ENCODE data around the gene RAB41.
A peak's percentile ranks its signal among the peaks of the same experiment; 100 is the strongest.
"Not testable (repeated sequence)": the region's sequence is repeated elsewhere in the genome, so short reads cannot be mapped to it uniquely, and the experiment has no call there.

The RAB41 gene

GRCh38 chrX:70281951-70282350 lies at the start of gene RAB41:
TSS of gene RAB41 (plus strand) at chrX:70282172. CDS start at chrX:70282218, 46 bp downstream.
- no peak for DNase-seq (ENCODE audit: low spot score)

GRCh38 chrX:70234355-70234754 lies 47.6 kb upstream of the RAB41 start, which contains the start of gene AWAT1:
TSS of gene AWAT1 (plus strand) at chrX:70234655. CDS start at chrX:70234696, 41 bp downstream.
- DNase-seq (ENCODE audit: low spot score): no peak

- no peak for DNase-seq (ENCODE audit: low spot score)
Measured at GRCh38 chrX:70240751-70241150, 41.2 kb upstream of the RAB41 start.

- DNase-seq (ENCODE audit: low spot score): no peak
Measured at GRCh38 chrX:70241501-70241900, 40.5 kb upstream of the RAB41 start.

GRCh38 chrX:70243601-70244000 lies 38.4 kb upstream of the RAB41 start:
- not testable (repeated sequence) for DNase-seq (ENCODE audit: low spot score)

GRCh38 chrX:70244881-70245280 lies 37.1 kb upstream of the RAB41 start:
- DNase-seq (ENCODE audit: low spot score): no peak

GRCh38 chrX:70247252-70247651 lies 34.7 kb upstream of the RAB41 start:
- no peak for DNase-seq (ENCODE audit: low spot score)

GRCh38 chrX:70252491-70252890 lies 29.5 kb upstream of the RAB41 start:
- DNase-seq (ENCODE audit: low spot score): no peak

- no peak for DNase-seq (ENCODE audit: low spot score)
Measured at GRCh38 chrX:70253377-70254062, 28.5 kb upstream of the RAB41 start.

- peak; percentile 1 for DNase-seq (ENCODE audit: low spot score)
Measured at GRCh38 chrX:70254063-70254400, 27.9 kb upstream of the RAB41 start.

GRCh38 chrX:70254909-70255308 lies 27.1 kb upstream of the RAB41 start:
- DNase-seq (ENCODE audit: low spot score): no peak

- no peak for DNase-seq (ENCODE audit: low spot score)
Measured at GRCh38 chrX:70255452-70255851, 26.5 kb upstream of the RAB41 start.

GRCh38 chrX:70257423-70258288 lies 24.3 kb upstream of the RAB41 start:
- DNase-seq (ENCODE audit: low spot score): no peak

GRCh38 chrX:70260104-70260503 lies 21.9 kb upstream of the RAB41 start, which contains the start of gene P2RY4:
TSS of gene P2RY4 (minus strand) at chrX:70260204. CDS start at chrX:70259624, 580 bp downstream.
- no peak for DNase-seq (ENCODE audit: low spot score)

GRCh38 chrX:70262952-70263567 lies 18.9 kb upstream of the RAB41 start:
- peak; percentile 26 for DNase-seq (ENCODE audit: low spot score)

GRCh38 chrX:70264784-70265183 lies 17.2 kb upstream of the RAB41 start:
- no peak for DNase-seq (ENCODE audit: low spot score)

- no peak for DNase-seq (ENCODE audit: low spot score)
Measured at GRCh38 chrX:70268034-70268433, 13.9 kb upstream of the RAB41 start, which contains the start of gene ARR3. TSS of gene ARR3 (plus strand) at chrX:70268334. CDS start at chrX:70269386, 1,052 bp downstream.

- not testable (repeated sequence) for DNase-seq (ENCODE audit: low spot score)
Measured at GRCh38 chrX:70274029-70274428, 7.9 kb upstream of the RAB41 start.

- DNase-seq (ENCODE audit: low spot score): no peak
Measured at GRCh38 chrX:70279081-70279480, 2.9 kb upstream of the RAB41 start.

GRCh38 chrX:70280573-70280972 lies 1.4 kb upstream of the RAB41 start:
- DNase-seq (ENCODE audit: low spot score): no peak

- DNase-seq (ENCODE audit: low spot score): no peak
Measured at GRCh38 chrX:70289168-70289792, 7.3 kb downstream of the RAB41 start.
